ENCODE measurements around the gene ZBTB26.
A peak's percentile ranks its signal among the peaks of the same experiment; 100 is the strongest.

DNA sequence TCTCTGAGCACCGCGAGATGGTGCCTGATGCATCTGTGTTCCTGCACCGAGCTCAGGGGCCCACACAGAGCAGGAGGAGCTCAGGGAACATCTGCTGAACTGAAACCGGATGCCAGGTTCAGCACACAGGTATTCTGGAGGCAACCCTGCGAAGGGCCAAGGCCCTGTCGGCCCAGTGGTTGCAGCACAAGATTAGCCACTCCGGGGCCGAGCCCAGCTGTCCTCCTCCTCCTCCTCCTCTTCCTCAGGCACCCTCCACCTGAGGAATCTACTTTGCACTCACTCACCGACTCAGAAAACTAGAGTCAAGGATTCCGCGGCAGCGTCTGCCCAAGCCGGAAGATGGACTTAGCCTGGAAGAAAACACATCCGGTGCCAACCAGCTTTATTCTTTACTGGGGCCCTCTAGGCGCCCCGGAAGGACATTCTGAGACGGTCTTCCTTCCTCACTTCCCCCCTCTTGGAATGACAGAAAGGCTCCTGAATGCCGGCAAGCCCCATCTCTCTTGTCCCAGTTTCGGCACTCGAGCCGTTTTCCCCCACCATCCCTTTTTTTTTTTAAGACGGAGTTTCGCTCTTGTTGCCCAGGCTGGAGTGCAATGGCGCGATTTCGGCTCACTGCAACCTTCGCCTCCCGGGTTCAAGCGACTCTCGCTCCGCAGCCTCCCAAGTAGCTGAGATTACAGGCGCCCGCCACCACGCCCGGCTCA is 18.2 kb downstream of the ZBTB26 start, which contains the start of gene ZBTB6:
- peak in 1 of 4 donors; percentile 24 for TF ChIP-seq POLR2A (IDR thresholded peaks at IDR 0.05)
- TF ChIP-seq, protein P1, sequence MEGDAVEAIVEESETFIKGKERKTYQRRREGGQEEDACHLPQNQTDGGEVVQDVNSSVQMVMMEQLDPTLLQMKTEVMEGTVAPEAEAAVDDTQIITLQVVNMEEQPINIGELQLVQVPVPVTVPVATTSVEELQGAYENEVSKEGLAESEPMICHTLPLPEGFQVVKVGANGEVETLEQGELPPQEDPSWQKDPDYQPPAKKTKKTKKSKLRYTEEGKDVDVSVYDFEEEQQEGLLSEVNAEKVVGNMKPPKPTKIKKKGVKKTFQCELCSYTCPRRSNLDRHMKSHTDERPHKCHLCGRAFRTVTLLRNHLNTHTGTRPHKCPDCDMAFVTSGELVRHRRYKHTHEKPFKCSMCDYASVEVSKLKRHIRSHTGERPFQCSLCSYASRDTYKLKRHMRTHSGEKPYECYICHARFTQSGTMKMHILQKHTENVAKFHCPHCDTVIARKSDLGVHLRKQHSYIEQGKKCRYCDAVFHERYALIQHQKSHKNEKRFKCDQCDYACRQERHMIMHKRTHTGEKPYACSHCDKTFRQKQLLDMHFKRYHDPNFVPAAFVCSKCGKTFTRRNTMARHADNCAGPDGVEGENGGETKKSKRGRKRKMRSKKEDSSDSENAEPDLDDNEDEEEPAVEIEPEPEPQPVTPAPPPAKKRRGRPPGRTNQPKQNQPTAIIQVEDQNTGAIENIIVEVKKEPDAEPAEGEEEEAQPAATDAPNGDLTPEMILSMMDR (IDR thresholded peaks at IDR 0.05) = no peak

All from esophagus squamous epithelium (tissue), 4 donors.